Stimulated activated naive CD8-positive, alpha-beta T cell treated with anti-CD3 and anti-CD28 coated beads, Interleukin-15, amount 100 ng/mL, for 72 hours (primary cell): ENCODE measurements around the gene AGMAT.

Source experiments
- ATAC-seq: fragments of 150-1000 bp; cut with Tn5 transposase; 2 replicates; pipeline ENCODE4 v1.10.0; 2021; ENCODE audit warnings: mild to moderate bottlenecking, moderate library complexity
- DNase-seq, 2 donors: peaks; one replicate each; pipeline ENCODE4 v3.0.0; 2021 to 2022
- H3K27ac Mint-ChIP-seq, 2 donors: one replicate each; pipeline ENCODE4 v1.8.0; 2022; ENCODE audit warnings: mild to moderate bottlenecking in 2 of 2, mixed read lengths in 2 of 2, moderate library complexity in 2 of 2
- H3K27me3 Mint-ChIP-seq: one replicate; pipeline ENCODE4 v1.8.0; 2022; ENCODE audit warnings: mixed read lengths
- H3K4me1 Mint-ChIP-seq: one replicate; pipeline ENCODE4 v1.8.0; 2022; ENCODE audit warnings: mild to moderate bottlenecking, mixed read lengths
- H3K4me3 Mint-ChIP-seq, 2 donors: one replicate each; pipeline ENCODE4 v1.8.0; 2022; ENCODE audit warnings: mild to moderate bottlenecking in 2 of 2, mixed read lengths in 2 of 2, moderate library complexity in 1 of 2
- H3K9me3 Mint-ChIP-seq, 2 donors: one replicate each; pipeline ENCODE4 v1.8.0; 2022; ENCODE audit warnings: mixed read lengths in 2 of 2

The AGMAT gene, protein sequence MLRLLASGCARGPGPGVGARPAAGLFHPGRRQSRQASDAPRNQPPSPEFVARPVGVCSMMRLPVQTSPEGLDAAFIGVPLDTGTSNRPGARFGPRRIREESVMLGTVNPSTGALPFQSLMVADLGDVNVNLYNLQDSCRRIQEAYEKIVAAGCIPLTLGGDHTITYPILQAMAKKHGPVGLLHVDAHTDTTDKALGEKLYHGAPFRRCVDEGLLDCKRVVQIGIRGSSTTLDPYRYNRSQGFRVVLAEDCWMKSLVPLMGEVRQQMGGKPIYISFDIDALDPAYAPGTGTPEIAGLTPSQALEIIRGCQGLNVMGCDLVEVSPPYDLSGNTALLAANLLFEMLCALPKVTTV

DNA sequence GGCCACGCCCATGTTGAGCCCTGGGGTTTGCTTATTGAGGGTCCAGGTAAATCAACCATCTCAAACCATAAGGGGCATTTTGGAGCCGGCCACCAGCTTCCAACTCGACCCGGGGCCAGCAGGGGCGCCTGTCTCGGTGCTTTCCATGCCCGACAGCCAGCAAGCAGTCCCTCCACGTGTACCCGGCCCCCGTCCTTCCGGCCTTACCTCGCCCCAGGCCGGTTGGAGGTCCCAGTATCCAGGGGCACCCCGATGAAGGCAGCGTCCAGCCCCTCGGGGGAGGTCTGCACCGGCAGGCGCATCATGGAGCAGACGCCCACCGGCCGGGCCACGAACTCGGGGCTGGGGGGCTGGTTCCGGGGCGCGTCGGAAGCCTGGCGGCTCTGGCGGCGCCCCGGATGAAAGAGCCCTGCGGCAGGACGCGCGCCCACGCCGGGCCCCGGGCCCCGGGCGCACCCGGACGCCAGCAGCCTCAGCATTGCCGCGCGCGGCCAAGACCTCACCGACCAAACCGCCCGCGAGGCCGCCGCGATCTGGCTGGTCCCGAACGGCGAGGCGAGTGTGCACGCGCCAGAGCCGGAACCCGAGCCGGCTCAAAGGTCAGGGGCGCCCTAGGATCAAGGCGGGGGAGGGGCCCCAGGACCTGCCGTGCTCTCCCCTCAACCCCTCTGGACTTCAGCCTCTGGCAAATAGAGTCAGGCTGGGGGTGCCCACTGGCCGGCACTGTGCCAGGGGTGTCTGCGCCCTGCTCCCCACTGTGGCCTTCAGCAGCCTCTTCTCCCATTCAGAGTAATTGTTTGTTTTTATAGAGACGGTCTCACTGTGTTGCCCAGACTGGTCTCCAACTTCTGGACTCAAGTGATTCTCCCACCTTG is at the start of gene AGMAT:
Gene AGMAT, minus strand, starts transcription at position 563 of the 875 bp plus-strand sequence. Its CDS starts 84 bp downstream, at position 479.
- Mint-ChIP-seq H3K4me1 (peaks cover 46% of the 10 kb centered on the region), H3K27ac (peak within 1 kb of the TSS; percentile 97), H3K4me3 (peak within 1 kb of the TSS; percentile 85 to 92), H3K9me3 (no peaks in the 10 kb centered on the region), H3K27me3 (no peaks in the 10 kb centered on the region)
- ATAC-seq = peak; percentile 92
- DNase-seq = peak; percentile 75 to 80

DNA sequence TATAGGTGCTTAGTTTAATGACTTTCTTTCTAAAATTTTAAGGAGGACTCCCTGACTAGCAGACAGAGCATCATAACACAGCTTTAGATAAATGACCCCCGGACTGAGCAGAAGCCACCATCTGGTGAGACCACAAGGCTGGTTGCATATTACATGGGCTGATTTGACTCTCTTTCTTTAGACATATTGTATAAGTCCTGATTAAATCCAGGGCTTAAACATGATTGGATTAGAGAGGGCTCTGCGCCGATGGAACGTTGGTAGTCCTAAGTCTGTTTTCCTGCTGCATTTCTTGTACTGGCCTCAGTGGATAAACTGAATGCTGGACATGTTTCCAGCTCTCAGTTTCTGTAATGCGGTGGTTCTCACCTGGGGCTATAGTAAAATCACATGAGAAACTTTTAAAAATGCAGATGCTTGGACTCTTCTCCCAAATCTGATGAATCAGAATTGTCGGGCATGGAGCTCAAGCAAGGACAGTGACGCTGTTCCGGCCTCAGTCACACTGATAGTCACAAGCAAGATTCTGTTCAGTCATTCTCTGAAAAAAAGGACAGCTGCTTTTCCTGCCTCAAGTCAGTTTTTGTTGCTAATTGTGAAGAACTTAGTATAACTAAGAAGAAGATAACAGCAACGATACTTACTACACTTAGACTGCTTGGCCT is 49.0 kb upstream of the AGMAT start:
- H3K4me1 Mint-ChIP-seq = no peaks in the 10 kb centered on the region
- no peak overlapping the region for H3K4me3 Mint-ChIP-seq
- H3K27ac Mint-ChIP-seq = no peak overlapping the region
- no peaks in the 10 kb centered on the region for H3K9me3 Mint-ChIP-seq
- ATAC-seq (no peak), DNase-seq (no peak)
- no peaks in the 10 kb centered on the region for H3K27me3 Mint-ChIP-seq

DNA sequence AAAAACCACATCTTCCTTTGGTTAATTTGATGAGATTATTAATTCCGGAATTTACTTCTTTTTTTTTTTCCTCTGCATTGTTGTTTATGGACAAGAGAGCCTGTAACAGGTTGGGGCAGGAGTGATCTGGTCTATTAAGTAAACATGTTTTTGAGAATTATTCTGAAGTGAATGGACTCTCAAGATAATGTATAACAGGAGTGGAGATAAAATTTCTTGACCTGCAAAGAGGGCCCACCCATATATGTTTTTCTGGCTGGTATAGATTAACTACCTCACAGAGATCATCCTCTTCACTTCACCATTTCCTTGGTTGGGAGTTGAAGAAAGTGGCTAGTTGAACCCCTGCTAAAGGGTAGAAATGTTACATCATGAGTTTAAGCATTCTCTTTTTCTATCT is 43.2 kb upstream of the AGMAT start:
- H3K27ac Mint-ChIP-seq = peak overlapping the region; percentile 23 to 59
- H3K4me1 Mint-ChIP-seq = peaks cover 45% of the 10 kb centered on the region
- H3K4me3 Mint-ChIP-seq = no peak overlapping the region
- ATAC-seq (no peak), DNase-seq (no peak)
- H3K27me3 Mint-ChIP-seq = no peaks in the 10 kb centered on the region
- no peaks in the 10 kb centered on the region for H3K9me3 Mint-ChIP-seq

DNA sequence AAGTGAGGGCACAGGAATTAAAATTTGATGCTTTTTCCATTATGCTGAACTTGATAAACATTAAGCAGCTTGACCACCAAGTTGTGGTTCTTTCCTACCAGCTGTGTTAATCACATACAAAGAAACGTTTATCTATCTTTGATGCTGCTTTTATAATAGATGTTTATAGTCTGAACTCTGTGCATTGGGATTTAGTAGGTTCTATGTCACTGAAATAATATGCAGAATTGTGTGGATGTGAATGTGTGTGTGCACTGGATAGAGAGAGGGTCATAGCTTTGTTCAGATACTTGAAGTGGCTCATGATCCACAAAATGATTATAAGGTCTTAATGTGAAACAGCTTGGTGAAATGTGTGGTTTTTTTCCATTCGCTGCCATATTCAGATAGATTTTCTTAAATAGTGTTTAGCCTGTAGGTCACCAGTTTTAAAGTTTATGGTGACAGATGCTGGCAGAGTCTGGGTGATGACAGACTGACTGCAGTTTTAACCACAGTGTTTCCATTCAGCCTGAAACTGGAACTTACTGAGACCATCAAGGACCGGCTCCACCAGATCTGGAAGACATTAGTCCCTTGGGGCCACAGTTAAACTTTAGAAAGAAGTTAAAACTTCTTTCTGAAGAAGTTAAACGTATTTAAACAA is 42.6 kb upstream of the AGMAT start:
- H3K27ac Mint-ChIP-seq = peak overlapping the region; percentile 23 to 59
- DNase-seq (peak in 1 of 2 donors; percentile 12), ATAC-seq (peak; percentile 91)
- no peak overlapping the region for H3K4me3 Mint-ChIP-seq
- no peaks in the 10 kb centered on the region for H3K27me3 Mint-ChIP-seq
- peaks cover 51% of the 10 kb centered on the region for H3K4me1 Mint-ChIP-seq
- H3K9me3 Mint-ChIP-seq = no peaks in the 10 kb centered on the region

DNA sequence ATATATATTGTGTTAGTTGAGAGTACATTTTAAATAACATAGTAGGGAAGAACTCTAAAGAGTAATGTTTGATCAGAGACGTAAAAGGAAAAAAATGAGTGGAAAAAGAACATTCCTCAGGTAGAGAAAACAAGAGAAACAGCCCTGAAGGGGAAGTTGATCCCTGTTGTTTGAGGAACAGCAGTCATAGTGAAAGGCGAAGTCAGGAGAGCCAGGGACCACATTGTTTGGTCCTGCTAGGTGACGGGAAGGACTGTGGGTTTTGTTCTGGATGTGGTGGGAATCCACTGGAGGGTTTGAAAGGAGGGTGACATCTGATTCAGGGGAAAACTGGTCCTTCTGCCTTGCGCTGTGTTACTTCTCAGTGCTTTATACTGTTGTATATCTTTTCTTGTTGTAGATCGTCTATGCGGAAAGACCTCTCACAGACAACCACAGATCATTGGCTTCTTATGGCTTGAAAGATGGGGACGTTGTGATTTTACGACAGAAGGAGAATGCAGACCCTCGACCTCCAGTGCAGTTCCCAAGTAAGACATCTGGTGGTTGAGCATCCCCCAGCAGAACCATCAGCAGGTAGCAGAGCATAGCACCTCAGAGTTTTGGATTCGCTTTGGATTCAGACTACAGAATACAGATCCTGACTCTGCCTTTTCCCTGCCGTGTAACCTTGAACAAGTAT is 41.6 kb upstream of the AGMAT start:
- H3K4me3 Mint-ChIP-seq = no peak overlapping the region
- ATAC-seq (no peak), DNase-seq (no peak)
- peak overlapping the region; percentile 45 to 94 for H3K27ac Mint-ChIP-seq
- H3K27me3 Mint-ChIP-seq = no peaks in the 10 kb centered on the region
- H3K9me3 Mint-ChIP-seq = no peaks in the 10 kb centered on the region
- peaks cover 61% of the 10 kb centered on the region for H3K4me1 Mint-ChIP-seq

DNA sequence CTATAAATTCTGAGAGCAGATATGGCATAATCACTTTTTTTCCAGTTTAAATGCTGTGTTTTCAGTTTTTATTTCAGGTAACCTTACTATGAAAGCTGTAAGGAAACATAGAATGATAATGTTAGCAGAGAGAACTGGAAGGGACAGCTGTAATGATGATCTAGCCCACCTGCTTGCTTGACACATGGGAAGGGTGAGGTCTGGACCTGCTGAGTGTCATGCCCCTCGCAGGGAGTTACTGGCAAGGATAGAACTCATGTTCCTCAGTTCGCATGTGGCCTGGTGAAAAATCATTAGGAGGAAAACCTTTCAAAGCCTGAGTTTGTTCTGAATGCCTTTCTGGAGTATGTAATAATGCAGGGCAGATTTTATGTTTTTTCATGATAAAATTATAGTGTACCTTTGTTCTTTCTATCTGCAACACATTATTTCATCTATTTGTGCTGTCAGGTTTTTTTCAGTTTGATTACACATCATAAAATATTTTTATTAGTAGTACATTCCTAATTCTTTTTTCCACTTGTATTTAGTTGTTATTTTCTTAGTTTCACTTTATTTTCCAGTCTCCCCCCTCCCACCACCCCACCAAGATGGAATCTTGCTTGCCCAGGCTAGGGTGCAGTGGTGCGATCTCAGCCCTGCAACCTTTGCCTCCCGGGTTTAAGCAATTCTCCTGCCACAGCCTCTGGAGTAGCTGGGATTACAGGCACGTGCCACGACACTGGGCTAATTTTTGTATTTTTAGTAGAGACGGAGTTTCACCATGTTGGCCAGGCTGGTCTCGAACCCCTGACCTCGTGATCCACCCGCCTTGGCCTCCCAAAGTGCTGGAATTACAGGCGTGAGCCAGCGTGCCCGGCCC is 40.4 kb upstream of the AGMAT start:
- H3K9me3 Mint-ChIP-seq = no peaks in the 10 kb centered on the region
- DNase-seq (no peak), ATAC-seq (no peak)
- H3K4me1 Mint-ChIP-seq = peaks cover 73% of the 10 kb centered on the region
- no peak overlapping the region for H3K4me3 Mint-ChIP-seq
- no peaks in the 10 kb centered on the region for H3K27me3 Mint-ChIP-seq
- peak overlapping the region in 1 of 2 donors; percentile 87 for H3K27ac Mint-ChIP-seq

DNA sequence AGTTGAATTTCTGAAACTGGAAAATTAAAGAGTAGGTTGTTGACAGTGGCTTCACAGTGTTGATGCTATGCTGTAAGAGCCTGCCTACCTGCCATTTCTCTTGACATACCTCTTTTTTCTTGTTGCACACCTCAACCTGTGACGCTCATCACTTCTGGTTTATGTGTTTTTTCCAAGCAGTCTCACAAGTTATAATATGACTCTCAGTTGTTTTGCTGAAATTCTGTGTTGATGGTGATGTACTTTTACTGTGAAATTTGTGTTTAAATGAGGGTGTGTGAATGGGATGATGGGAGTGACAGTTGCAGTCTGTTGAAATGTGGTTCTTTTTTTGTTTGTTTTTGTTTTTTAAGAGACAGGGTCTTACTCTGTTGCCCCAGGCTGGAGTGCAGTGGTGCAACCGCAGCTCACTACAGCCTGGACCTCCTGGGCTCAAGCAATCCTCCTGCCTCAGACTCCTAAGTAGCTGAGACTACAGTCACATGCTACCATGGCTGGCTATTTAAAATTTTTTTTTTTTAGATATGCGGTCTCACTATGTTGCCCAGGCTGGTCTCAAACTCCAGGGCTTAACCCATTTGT is 39.4 kb upstream of the AGMAT start:
- no peaks in the 10 kb centered on the region for H3K27me3 Mint-ChIP-seq
- no peaks in the 10 kb centered on the region for H3K9me3 Mint-ChIP-seq
- no peak for DNase-seq
- H3K4me1 Mint-ChIP-seq = peaks cover 81% of the 10 kb centered on the region
- H3K27ac Mint-ChIP-seq = no peak overlapping the region
- H3K4me3 Mint-ChIP-seq = no peak overlapping the region
- ATAC-seq = no peak

DNA sequence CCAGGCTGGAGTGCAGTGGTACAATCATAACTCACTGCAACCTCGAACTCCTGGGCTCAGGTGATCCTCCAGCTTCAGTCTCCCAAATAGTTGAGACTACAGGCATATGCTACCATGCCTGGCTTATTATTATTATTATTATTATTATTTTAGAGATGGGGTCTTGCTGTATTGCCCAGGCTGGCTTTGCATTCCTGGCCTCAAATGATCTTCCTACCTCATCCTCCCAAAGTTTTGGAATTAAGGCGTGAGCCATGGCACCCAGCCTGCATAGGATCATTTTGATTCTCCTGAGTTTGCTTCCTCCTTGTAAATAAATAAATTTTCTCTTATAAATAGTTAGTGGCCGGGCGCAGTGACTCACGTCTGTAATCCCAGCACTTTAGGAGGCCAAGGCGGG is 38.6 kb upstream of the AGMAT start:
- H3K4me3 Mint-ChIP-seq = no peak overlapping the region
- DNase-seq = no peak
- H3K27me3 Mint-ChIP-seq = no peaks in the 10 kb centered on the region
- H3K9me3 Mint-ChIP-seq = no peaks in the 10 kb centered on the region
- ATAC-seq = no peak
- peaks cover 89% of the 10 kb centered on the region for H3K4me1 Mint-ChIP-seq
- H3K27ac Mint-ChIP-seq = no peak overlapping the region

DNA sequence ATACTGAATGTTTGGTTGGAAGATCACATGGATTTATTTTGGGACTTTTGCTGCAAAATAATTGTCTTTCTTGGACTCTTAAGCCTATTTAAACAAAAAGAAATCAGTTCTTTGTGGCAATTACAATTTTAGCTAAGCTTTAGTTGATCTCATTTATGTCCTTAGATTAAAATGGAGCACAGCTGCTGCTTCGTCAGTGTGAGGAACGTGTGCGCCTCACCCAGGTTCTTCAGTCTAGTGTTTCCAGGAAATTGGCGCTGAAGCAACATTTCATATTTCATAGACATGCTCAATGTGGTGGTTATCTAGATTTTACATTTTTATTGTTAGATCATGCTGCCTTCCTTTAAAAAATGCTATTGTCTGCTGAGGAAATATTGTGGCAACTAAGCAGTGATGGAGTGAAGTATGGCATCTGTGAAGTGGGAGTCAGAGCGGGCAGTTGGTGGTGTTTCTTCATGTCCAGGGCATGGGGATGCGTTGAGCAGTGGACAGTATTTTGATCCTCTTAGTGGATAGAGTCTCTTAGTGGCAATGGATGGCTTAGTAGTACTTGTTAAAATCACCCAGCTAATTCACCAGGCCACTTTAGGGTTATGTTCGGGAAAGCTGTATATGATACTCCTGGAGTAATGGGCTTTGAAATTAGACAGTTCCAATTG is 38.0 kb upstream of the AGMAT start:
- Mint-ChIP-seq H3K27ac (peak overlapping the region in 1 of 2 donors; percentile 53), H3K4me3 (peak overlapping the region; percentile 22 to 33), H3K4me1 (peaks cover 88% of the 10 kb centered on the region), H3K27me3 (no peaks in the 10 kb centered on the region), H3K9me3 (no peaks in the 10 kb centered on the region)
- no peak for DNase-seq
- ATAC-seq = no peak

DNA sequence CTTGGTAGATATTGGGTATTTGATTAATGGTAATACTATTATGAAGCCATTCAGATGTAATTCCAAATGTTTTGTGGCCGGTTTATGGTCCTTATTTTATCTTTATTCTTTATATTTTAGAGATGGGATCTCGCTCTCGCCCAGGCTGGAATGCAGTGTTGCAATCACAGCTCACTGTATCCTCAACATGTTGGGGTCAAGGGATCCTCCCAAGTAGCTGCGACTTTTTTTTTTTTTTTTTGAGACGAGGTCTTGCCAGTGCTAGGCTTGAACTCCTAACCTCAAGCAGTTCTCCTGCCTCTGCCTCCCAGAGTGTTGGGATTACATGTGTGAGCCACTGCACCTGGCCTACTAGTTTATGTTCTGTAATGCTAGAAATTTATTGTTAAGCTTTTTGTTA is 37.1 kb upstream of the AGMAT start:
- no peak overlapping the region for H3K4me3 Mint-ChIP-seq
- no peaks in the 10 kb centered on the region for H3K9me3 Mint-ChIP-seq
- H3K4me1 Mint-ChIP-seq = peaks cover 79% of the 10 kb centered on the region
- ATAC-seq (no peak), DNase-seq (no peak)
- no peaks in the 10 kb centered on the region for H3K27me3 Mint-ChIP-seq
- H3K27ac Mint-ChIP-seq = no peak overlapping the region

DNA sequence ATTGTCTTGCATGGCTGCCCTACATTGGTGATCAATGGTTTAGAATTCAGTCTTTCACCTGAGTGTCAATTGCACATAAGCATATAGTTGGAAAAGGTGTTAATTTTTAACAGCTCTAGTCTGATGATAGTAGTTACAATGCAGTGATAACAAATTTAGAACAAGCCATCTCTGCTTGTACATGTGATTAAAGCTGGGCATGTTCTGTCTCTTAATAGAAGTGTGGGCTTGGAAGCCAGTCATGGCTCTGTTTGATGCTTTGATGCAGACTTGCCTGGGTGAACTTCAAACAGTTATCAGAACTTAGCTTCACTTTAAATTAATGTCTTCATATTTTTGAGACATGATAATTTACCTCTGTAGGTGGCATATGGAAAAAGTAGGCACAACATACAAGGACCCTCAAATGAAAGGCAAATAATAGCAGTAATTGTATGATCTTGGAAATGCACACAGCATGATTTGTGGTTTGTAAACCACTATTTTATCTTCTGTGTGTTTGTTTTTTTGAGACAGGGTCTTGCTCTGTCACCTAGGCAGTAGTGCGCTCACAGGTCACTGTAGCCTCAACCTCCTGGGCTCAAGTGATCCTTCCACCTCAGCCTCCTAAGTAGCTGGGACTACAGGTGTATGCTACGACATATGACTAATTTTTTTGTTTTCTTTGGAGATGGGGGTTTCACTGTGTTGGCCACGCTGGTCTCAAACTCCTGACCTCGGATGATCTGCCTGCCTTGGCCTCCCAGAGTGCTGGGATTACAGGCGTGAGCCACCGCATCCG is 36.2 kb upstream of the AGMAT start:
- ATAC-seq (no peak), DNase-seq (no peak)
- peaks cover 78% of the 10 kb centered on the region for H3K4me1 Mint-ChIP-seq
- H3K4me3 Mint-ChIP-seq = no peak overlapping the region
- H3K27ac Mint-ChIP-seq = no peak overlapping the region
- no peaks in the 10 kb centered on the region for H3K9me3 Mint-ChIP-seq
- H3K27me3 Mint-ChIP-seq = no peaks in the 10 kb centered on the region

DNA sequence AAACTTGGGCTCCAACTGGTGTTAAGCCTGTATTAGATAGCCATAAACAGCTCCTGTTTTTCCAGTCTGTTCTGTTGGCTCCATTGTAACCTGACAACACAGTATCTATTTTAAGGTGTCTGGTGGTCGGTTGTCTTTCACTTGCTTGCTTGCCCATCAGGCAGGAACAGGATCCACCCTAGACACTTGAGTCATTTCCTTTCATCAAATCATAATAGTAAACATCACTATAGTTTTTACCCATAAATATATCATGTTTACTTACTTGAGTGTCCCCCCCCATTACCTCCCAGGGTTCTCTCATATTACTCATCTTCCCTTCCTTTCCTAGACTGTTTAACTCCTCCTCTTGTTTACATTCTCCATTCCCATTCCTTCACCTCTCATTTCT is 35.3 kb upstream of the AGMAT start:
- no peaks in the 10 kb centered on the region for H3K27me3 Mint-ChIP-seq
- DNase-seq = no peak

More for the DNA sequence above, 35.3 kb upstream of the AGMAT start:
- peak overlapping the region; percentile 13 to 25 for H3K4me3 Mint-ChIP-seq
- peak overlapping the region in 1 of 2 donors; percentile 57 for H3K27ac Mint-ChIP-seq
- no peak for ATAC-seq
- H3K4me1 Mint-ChIP-seq = peaks cover 73% of the 10 kb centered on the region
- no peaks in the 10 kb centered on the region for H3K9me3 Mint-ChIP-seq
